Effector CD4-positive, alpha-beta T cell (primary cell): ENCODE measurements around the gene HSF2.

Source experiments
- DNase-seq: peaks from one replicate; pipeline ENCODE4 v3.0.0-alpha.2; 2020
- total RNA-seq: gene quantifications from one replicate; lab custom pipeline; 2026; lab: John Stamatoyannopoulos, UW

HSF2 gene
- total RNA-seq: 36.2 reads per million, percentile 61 among the genes with 10 or more reads in this experiment

GRCh38 chr6:122399348-122400120 is at the start of gene HSF2:
Gene HSF2 (plus strand): TSS chr6:122399652. CDS start chr6:122399738, 86 bp downstream.
- peak; percentile 86 for DNase-seq

GRCh38 chr6:122352981-122353664 is 46.3 kb upstream of the HSF2 start:
- no peak for DNase-seq

GRCh38 chr6:122360809-122361208 is 38.6 kb upstream of the HSF2 start:
- DNase-seq: no peak

- DNase-seq: no peak
Observed at GRCh38 chr6:122361314-122361979, 38.0 kb upstream of the HSF2 start.

- DNase-seq: no peak
Observed at GRCh38 chr6:122363769-122364483, 35.5 kb upstream of the HSF2 start.

- no peak for DNase-seq
Observed at GRCh38 chr6:122365775-122366403, 33.6 kb upstream of the HSF2 start.

GRCh38 chr6:122367171-122367570 is 32.3 kb upstream of the HSF2 start:
- no peak for DNase-seq

GRCh38 chr6:122369536-122369935 is 29.9 kb upstream of the HSF2 start:
- DNase-seq: no peak

GRCh38 chr6:122372647-122373046 is 26.8 kb upstream of the HSF2 start:
- DNase-seq: no peak

GRCh38 chr6:122374307-122374706 is 25.1 kb upstream of the HSF2 start:
- no peak for DNase-seq

- DNase-seq: no peak
Observed at GRCh38 chr6:122376246-122376645, 23.2 kb upstream of the HSF2 start.

- DNase-seq: peak; percentile 41
Observed at GRCh38 chr6:122381494-122382265, 17.8 kb upstream of the HSF2 start.

GRCh38 chr6:122385857-122386612 is 13.4 kb upstream of the HSF2 start:
- DNase-seq: no peak

GRCh38 chr6:122388945-122389344 is 10.5 kb upstream of the HSF2 start:
- no peak for DNase-seq

GRCh38 chr6:122389704-122390372 is 9.6 kb upstream of the HSF2 start:
- no peak for DNase-seq

- DNase-seq: no peak
Observed at GRCh38 chr6:122392564-122393350, 6.7 kb upstream of the HSF2 start.

- DNase-seq: no peak
Observed at GRCh38 chr6:122393351-122393896, 6.0 kb upstream of the HSF2 start.

- no peak for DNase-seq
Observed at GRCh38 chr6:122394016-122394415, 5.4 kb upstream of the HSF2 start.

GRCh38 chr6:122399055-122399347 is 451 bp upstream of the HSF2 start:
- DNase-seq: no peak

- DNase-seq: no peak
Observed at GRCh38 chr6:122400121-122400450, 634 bp downstream of the HSF2 start.
